ENCODE results near the gene GSDMA. TPM values are rescaled to one million over a fixed set of nuclear protein-coding genes. Genes with fewer than 3 reads are reported as not detected.

Gene GSDMA
- total RNA-seq, 1 donor, result 0.94 TPM

- Histone ChIP-seq H3K4me1 (ENCODE audit: insufficient read depth, low read length) (peaks cover 14% of the 10 kb centered on the region), H3K9me3 (ENCODE audit: low read depth, low read length) (no peaks in the 10 kb centered on the region), H3K27me3 (ENCODE audit: insufficient read depth, low read length) (no peaks in the 10 kb centered on the region), H3K4me3 (ENCODE audit: low read length) (no peak overlapping the region)
Observed at GRCh38 chr17:40025991-40026815, 63.4 kb downstream of the GSDMA start.

- Histone ChIP-seq H3K4me3 (ENCODE audit: low read length) (no peak overlapping the region), H3K9me3 (ENCODE audit: low read depth, low read length) (no peaks in the 10 kb centered on the region), H3K4me1 (ENCODE audit: insufficient read depth, low read length) (peaks cover 14% of the 10 kb centered on the region), H3K27me3 (ENCODE audit: insufficient read depth, low read length) (no peaks in the 10 kb centered on the region)
Observed at GRCh38 chr17:40026816-40027613, 64.2 kb downstream of the GSDMA start.

Other genes starting within 250 kb of the GSDMA start
- gene MIEN1, start 232.5 kb upstream of the GSDMA start, total RNA-seq, result 21.6 TPM
- gene GRB7, start 225.1 kb upstream of the GSDMA start, total RNA-seq, result not detected
- gene IKZF3, start 98.7 kb upstream of the GSDMA start, total RNA-seq, result 47.5 TPM
- gene ZPBP2, start 94.8 kb upstream of the GSDMA start, total RNA-seq, result not detected
- gene GSDMB, start 44.4 kb upstream of the GSDMA start, total RNA-seq, result 10.7 TPM
- 57.3 TPM for gene ORMDL3, start 35.4 kb upstream of the GSDMA start, total RNA-seq
- gene LRRC3C, start 35.3 kb upstream of the GSDMA start, total RNA-seq, result not detected
- gene PSMD3, start 17.8 kb downstream of the GSDMA start, total RNA-seq, result 54.9 TPM
- not detected for gene CSF3, start 52.4 kb downstream of the GSDMA start, total RNA-seq
- 37.3 TPM for gene MED24, start 91.4 kb downstream of the GSDMA start, total RNA-seq
- 39.0 TPM for gene THRA, start 100.0 kb downstream of the GSDMA start, total RNA-seq
- 9.9 TPM for gene NR1D1, start 137.6 kb downstream of the GSDMA start, total RNA-seq
- gene MSL1, start 159.0 kb downstream of the GSDMA start, total RNA-seq, result 81.1 TPM
- 49.6 TPM for gene CASC3, start 177.5 kb downstream of the GSDMA start, total RNA-seq
- gene RAPGEFL1, start 214.5 kb downstream of the GSDMA start, total RNA-seq, result 2.3 TPM

All from mononuclear cell (primary cell).